Measurements from ENCODE around the gene LRP1. TPM values are rescaled to one million over a fixed set of nuclear protein-coding genes. Genes with fewer than 3 reads are reported as not detected.
A peak's percentile ranks its signal among the peaks of the same experiment; 100 is the strongest.

Gene LRP1
- total and polyA plus RNA-seq, 2 of the 13 experiments (the other 11 are each of a cell fraction or from before 2014, with no cell fraction given) = 14.7 to 30.8 TPM

DNA sequence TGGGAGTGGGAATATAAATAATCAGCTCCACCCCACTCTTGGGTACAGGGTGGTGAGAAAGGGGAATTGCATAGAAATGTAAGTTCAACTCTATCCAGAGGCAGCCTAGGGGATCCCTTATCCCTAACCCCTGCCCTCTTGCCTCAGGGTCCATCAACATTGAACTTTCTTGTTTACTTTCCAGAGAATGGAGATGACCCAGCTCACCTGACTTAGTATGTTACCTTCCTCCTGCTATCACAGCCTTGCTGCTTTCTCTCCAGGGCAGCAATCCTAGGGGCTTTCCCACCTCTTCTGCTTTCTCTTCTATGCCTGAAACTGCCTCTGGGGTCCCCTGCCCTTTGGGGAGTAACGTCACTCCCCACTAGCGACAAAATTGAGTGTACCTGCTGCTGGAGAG is 2.7 kb downstream of the LRP1 start (continued):
- TF ChIP-seq MTA1 (CRISPR knock-in tag; IDR thresholded peaks at IDR 0.05; ENCODE audit: borderline replicate concordance) (no peak), MED1 (CRISPR knock-in tag; IDR thresholded peaks at IDR 0.05) (peak; percentile 68; the same call in 1 of the 2 replicates), ZEB1 (IDR thresholded peaks at IDR 0.05; ENCODE audit: insufficient replicate concordance, low read depth) (peak; percentile 46), CREB1 (IDR thresholded peaks at IDR 0.05) (no peak), CREB1 (CRISPR knock-in tag; IDR thresholded peaks at IDR 0.05) (0 out of 2 replicates have a peak, but pooled peaks have one; percentile 31), DMAP1 (CRISPR knock-in tag; IDR thresholded peaks at IDR 0.05) (0 out of 2 replicates have a peak, but pooled peaks have one; percentile 39), PHF21A (CRISPR knock-in tag; IDR thresholded peaks at IDR 0.05) (peak; percentile 80)
- TF ChIP-seq, protein P1, sequence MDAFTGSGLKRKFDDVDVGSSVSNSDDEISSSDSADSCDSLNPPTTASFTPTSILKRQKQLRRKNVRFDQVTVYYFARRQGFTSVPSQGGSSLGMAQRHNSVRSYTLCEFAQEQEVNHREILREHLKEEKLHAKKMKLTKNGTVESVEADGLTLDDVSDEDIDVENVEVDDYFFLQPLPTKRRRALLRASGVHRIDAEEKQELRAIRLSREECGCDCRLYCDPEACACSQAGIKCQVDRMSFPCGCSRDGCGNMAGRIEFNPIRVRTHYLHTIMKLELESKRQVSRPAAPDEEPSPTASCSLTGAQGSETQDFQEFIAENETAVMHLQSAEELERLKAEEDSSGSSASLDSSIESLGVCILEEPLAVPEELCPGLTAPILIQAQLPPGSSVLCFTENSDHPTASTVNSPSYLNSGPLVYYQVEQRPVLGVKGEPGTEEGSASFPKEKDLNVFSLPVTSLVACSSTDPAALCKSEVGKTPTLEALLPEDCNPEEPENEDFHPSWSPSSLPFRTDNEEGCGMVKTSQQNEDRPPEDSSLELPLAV (CRISPR knock-in tag; conservative IDR thresholded peaks at IDR 0.05; ENCODE audit: low read depth) = no peak

DNA sequence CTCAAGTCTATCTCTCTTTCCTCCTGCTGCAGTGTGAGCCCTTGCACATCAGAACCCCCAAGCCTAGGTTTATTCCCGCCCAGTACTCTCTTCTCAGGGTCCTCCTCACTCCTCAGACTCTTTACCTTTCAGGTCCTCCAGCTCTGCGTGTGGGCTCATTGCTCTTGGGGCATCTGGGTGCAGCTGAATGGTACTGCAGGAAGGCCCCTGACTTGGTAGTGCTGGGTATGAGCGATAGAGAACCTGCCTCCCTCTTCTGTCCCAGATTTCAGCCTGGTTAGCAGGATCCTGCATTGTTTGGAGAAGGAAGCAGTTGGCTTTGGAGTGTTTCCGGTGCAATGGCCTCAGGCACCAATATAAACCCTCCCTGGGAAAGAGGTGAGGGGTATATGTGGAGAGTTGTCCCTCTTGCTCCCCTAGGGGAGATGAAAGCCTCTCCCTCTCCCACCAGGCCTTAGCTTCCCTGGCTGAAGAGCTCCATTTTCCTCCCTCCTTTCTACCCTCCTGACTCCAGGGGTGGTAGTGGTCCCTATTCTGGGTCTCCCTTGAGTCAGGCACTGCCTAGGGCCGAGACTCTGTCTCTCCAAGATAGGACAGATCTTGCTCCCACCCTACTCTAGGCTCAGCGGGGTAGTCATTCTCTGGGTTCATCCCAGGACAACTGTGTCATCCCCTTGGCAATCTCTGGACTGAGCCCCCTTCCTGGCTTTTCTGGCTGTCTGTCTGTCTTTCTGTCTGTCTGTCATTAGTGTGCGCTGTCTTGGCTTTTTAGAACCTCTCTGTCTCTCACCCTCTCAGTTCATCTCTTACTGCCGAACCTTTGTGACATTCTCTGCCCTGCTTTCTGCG is 3.8 kb downstream of the LRP1 start:
- ChIA-PET CTCF (ENCODE audit: low intra/inter-chr PET ratio, low total read pairs) (no interaction called here), POLR2A (interaction anchor here (2.4 to 16.0 kb wide), 5 partner anchors 10 to 51 kb away, joined by 6 to 827 read pairs (median 20); partner anchors contain the start of genes LRP1-AS and STAT6)
- Histone ChIP-seq H3K4me3 (replicated peaks in 1 of 3; ENCODE audit: insufficient read depth in 1 of 3, low read depth in 2 of 3, low read length in 3 of 3) (peak overlapping the region; percentile 20 to 96 (median 32); a peak in 5 of 6 replicates), H2AFZ (ENCODE audit: low read length) (no peak overlapping the region), H3K27ac (ENCODE audit: extremely low read length, insufficient read depth, low read length) (peak overlapping the region; percentile 40), H4K20me1 (ENCODE audit: insufficient read depth, low read length) (peaks cover 33% of the 10 kb centered on the region), H3K79me2 (ENCODE audit: insufficient read depth, low read length) (peaks cover 68% of the 10 kb centered on the region), H3K9ac (ENCODE audit: insufficient read depth, low read depth, low read length) (peak overlapping the region; percentile 45; the same call in 1 of the 2 replicates), H3K4me1 (ENCODE audit: insufficient read depth, low read length) (peaks cover 77% of the 10 kb centered on the region), H3K4me2 (ENCODE audit: low read depth, low read length) (peak overlapping the region; percentile 94), H3K36me3 (replicated peaks in 1 of 2; ENCODE audit: control insufficient read depth in 1 of 2, insufficient read depth in 2 of 2, low read length in 2 of 2) (peaks cover 7 to 12% of the 10 kb centered on the region in 2 experiments; a peak in 2 of 5 replicates), H3K9me3 (ENCODE audit: low read length) (no peaks in the 10 kb centered on the region), H3K27me3 (ENCODE audit: control insufficient read depth in 1 of 2, insufficient read depth in 2 of 2, low read length in 2 of 2) (no peaks in the 10 kb centered on the region; a peak in 1 of 5 replicates)
- peak; percentile 32 for FAIRE-seq
- ATAC-seq = no peak
- in situ Hi-C loops (cut with HindIII; ENCODE audit: extremely low pct_ligation_motif_present, low pct_unique_long_range_greater_than_20kb) (loop anchor here (5.0 kb wide), 1 partner anchor 45 kb away; no protein-coding TSS in a partner anchor), intact Hi-C loops (cut with micrococcal nuclease; ENCODE audit: unreplicated experiment) (no loop called here)
- BruUV-seq (replicated peaks) = no TSS peak
- DNase-seq (ENCODE audit: low spot score) = no peak
- 72% methylated on average over 8 of the region's 9 CpGs for WGBS (ENCODE audit: low lambda C conversion rate)
- TF ChIP-seq, protein P2, sequence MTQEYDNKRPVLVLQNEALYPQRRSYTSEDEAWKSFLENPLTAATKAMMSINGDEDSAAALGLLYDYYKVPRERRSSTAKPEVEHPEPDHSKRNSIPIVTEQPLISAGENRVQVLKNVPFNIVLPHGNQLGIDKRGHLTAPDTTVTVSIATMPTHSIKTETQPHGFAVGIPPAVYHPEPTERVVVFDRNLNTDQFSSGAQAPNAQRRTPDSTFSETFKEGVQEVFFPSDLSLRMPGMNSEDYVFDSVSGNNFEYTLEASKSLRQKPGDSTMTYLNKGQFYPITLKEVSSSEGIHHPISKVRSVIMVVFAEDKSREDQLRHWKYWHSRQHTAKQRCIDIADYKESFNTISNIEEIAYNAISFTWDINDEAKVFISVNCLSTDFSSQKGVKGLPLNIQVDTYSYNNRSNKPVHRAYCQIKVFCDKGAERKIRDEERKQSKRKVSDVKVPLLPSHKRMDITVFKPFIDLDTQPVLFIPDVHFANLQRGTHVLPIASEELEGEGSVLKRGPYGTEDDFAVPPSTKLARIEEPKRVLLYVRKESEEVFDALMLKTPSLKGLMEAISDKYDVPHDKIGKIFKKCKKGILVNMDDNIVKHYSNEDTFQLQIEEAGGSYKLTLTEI (CRISPR knock-in tag; conservative IDR thresholded peaks at IDR 0.05) = no peak
- TF ChIP-seq, protein P3, sequence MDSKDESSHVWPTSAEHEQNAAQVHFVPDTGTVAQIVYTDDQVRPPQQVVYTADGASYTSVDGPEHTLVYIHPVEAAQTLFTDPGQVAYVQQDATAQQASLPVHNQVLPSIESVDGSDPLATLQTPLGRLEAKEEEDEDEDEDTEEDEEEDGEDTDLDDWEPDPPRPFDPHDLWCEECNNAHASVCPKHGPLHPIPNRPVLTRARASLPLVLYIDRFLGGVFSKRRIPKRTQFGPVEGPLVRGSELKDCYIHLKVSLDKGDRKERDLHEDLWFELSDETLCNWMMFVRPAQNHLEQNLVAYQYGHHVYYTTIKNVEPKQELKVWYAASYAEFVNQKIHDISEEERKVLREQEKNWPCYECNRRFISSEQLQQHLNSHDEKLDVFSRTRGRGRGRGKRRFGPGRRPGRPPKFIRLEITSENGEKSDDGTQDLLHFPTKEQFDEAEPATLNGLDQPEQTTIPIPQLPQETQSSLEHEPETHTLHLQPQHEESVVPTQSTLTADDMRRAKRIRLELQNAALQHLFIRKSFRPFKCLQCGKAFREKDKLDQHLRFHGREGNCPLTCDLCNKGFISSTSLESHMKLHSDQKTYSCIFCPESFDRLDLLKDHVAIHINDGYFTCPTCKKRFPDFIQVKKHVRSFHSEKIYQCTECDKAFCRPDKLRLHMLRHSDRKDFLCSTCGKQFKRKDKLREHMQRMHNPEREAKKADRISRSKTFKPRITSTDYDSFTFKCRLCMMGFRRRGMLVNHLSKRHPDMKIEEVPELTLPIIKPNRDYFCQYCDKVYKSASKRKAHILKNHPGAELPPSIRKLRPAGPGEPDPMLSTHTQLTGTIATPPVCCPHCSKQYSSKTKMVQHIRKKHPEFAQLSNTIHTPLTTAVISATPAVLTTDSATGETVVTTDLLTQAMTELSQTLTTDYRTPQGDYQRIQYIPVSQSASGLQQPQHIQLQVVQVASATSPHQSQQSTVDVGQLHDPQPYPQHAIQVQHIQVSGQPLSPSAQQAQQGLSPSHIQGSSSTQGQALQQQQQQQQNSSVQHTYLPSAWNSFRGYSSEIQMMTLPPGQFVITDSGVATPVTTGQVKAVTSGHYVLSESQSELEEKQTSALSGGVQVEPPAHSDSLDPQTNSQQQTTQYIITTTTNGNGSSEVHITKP (CRISPR knock-in tag; IDR thresholded peaks at IDR 0.05; ENCODE audit: low read depth) = no peak
- TF ChIP-seq GABPA (IDR thresholded peaks at IDR 0.05; ENCODE audit: low read depth, low read length) = peak; percentile 37
- TF ChIP-seq GABPA (CRISPR knock-in tag; IDR thresholded peaks at IDR 0.05; ENCODE audit: low read depth) = peak; percentile 80
- TF ChIP-seq GABPB1 (CRISPR knock-in tag; IDR thresholded peaks at IDR 0.05) = 0 out of 2 replicates have a peak, but pooled peaks have one; percentile 28
- TF ChIP-seq ZNF446 (CRISPR knock-in tag; IDR thresholded peaks at IDR 0.05) = 0 out of 2 replicates have a peak, but pooled peaks have one; percentile 26
- no peak for TF ChIP-seq MTA1 (CRISPR knock-in tag; IDR thresholded peaks at IDR 0.05; ENCODE audit: borderline replicate concordance)
- no peak for TF ChIP-seq SRSF4 (IDR thresholded peaks at IDR 0.05; ENCODE audit: low read depth, low read length, poor library complexity, severe bottlenecking)

All from HepG2 (cell line).